Measurements from ENCODE around the gene FCSK. TPM values are rescaled to one million over a fixed set of nuclear protein-coding genes. Genes with fewer than 3 reads are reported as not detected.
A peak's percentile ranks its signal among the peaks of the same experiment; 100 is the strongest.
"Not testable (repeated sequence)": the region's sequence is repeated elsewhere in the genome, so short reads cannot be mapped to it uniquely, and the experiment has no call there.

The FCSK gene
- total RNA-seq, 2 donors from 2014 or later = 15.4 to 18.0 TPM

- H3K4me3 Mint-ChIP-seq = peak overlapping the region; percentile 94 to 100
- no peak for DNase-seq
- no peaks in the 10 kb centered on the region for H3K9me3 Mint-ChIP-seq
- no peak for ATAC-seq (replicated peaks in 1 of 2)
- no peak overlapping the region for H3K27ac Mint-ChIP-seq
- peaks cover 47% of the 10 kb centered on the region for H3K4me1 Mint-ChIP-seq (ENCODE audit: low read depth)
- no peaks in the 10 kb centered on the region for H3K27me3 Mint-ChIP-seq (ENCODE audit: low read depth)
- peaks cover 6 to 7% of the 10 kb centered on the region in 2 donors for H3K36me3 Mint-ChIP-seq (ENCODE audit: insufficient read depth in 2 of 2)
These were observed 17.3 kb upstream of the FCSK start for GRCh38 chr16:70437017-70437581.

DNA sequence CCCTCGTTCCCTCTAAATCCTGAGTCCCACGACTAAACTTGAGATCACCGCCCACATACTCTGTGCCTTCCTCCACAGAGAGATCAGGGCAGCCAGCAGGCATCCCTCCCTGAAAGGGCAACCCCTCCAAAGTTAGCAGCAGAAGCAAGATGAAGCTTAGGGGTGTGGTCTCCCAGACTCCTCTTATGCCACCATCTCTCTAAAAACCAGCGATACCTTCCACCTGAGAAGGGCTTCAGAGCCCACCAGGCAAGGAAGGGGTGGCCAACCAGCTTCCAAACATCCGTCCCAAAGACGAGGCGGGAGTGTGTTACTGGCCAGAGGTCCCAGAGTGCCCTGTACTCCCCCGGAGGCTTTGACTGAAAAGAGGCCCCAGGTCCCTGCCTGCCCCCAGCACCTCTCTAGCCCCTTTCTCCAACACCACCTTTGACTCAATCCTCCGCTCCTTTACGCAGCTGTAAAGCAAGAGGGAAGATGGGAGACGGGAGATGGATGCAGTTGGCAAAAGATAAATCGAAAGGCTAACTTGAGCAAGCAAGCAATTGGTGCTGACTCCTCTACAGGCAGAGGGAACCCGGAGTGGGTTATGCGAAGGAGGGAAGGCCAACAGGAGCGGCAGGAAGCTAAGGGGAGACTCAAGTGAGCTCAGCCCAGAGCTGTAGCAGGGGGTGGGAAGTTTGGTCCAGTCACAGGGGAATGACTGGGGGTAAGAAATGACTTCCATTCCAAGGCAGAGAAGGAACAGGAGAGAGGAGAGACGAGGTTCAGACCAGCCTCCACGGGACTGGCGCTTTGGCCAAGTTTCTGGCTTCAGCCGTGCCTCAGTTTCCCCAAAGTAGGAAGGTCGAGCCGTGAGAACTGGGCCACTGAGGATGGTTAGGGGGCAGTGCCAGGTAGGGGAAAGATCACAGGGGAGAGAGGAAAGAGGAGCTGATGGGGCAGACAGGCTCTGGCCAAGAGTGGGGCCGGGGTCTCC is 16.5 kb upstream of the FCSK start:
- no peak for ATAC-seq (replicated peaks in 1 of 2)
- DNase-seq = peak in 1 of 2 donors; percentile 29
- Mint-ChIP-seq H3K36me3 (ENCODE audit: insufficient read depth in 2 of 2) (peaks cover 6 to 7% of the 10 kb centered on the region in 2 donors), H3K4me1 (ENCODE audit: low read depth) (peaks cover 39% of the 10 kb centered on the region), H3K9me3 (no peaks in the 10 kb centered on the region), H3K4me3 (peak overlapping the region; percentile 94 to 100), H3K27ac (peak overlapping the region; percentile 59), H3K27me3 (ENCODE audit: low read depth) (no peaks in the 10 kb centered on the region)

DNA sequence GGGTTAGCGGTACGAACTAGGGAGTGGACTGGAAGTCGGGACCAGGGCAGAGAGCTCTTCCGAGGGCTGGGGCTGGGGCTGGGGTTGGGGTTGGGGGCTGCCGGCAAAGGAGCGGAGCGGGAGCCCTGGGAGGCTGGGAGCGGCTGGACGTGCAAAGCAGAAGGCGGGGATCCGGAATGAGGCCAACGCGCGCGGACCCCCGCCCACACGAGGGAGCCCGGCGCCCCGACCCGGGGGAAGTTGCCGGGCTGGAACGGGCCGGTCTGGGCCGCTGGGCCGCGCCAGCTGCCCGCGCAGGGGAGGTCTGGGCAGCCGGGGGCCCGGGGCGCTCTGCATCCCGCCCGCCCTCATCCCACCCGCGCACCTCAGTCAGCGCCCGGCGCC is 15.8 kb upstream of the FCSK start:
- no peaks in the 10 kb centered on the region for H3K9me3 Mint-ChIP-seq
- no peak for DNase-seq
- peaks cover 6 to 7% of the 10 kb centered on the region in 2 donors for H3K36me3 Mint-ChIP-seq (ENCODE audit: insufficient read depth in 2 of 2)
- ATAC-seq (replicated peaks in 1 of 2) = peak in 1 of 2 donors; percentile 0
- H3K27ac Mint-ChIP-seq = no peak overlapping the region
- H3K4me1 Mint-ChIP-seq (ENCODE audit: low read depth) = peaks cover 32% of the 10 kb centered on the region
- peak overlapping the region; percentile 94 to 100 for H3K4me3 Mint-ChIP-seq
- H3K27me3 Mint-ChIP-seq (ENCODE audit: low read depth) = no peaks in the 10 kb centered on the region

GRCh38 chr16:70438969-70439862 is 15.2 kb upstream of the FCSK start, which contains the start of gene ST3GAL2:
TSS of gene ST3GAL2 (minus strand) at chr16:70439100. CDS start at chr16:70398530, 40,570 bp downstream.
- Mint-ChIP-seq H3K9me3 (no peaks in the 10 kb centered on the region), H3K27me3 (ENCODE audit: low read depth) (no peaks in the 10 kb centered on the region), H3K36me3 (ENCODE audit: insufficient read depth in 2 of 2) (peaks cover 6 to 7% of the 10 kb centered on the region in 2 donors), H3K4me3 (peak within 1 kb of the TSS; percentile 94 to 100), H3K4me1 (ENCODE audit: low read depth) (peaks cover 26% of the 10 kb centered on the region), H3K27ac (peak within 1 kb of the TSS; percentile 59)
- ATAC-seq (replicated peaks in 1 of 2) (peak; percentile 95 to 96), DNase-seq (peak; percentile 93 to 95)

DNA sequence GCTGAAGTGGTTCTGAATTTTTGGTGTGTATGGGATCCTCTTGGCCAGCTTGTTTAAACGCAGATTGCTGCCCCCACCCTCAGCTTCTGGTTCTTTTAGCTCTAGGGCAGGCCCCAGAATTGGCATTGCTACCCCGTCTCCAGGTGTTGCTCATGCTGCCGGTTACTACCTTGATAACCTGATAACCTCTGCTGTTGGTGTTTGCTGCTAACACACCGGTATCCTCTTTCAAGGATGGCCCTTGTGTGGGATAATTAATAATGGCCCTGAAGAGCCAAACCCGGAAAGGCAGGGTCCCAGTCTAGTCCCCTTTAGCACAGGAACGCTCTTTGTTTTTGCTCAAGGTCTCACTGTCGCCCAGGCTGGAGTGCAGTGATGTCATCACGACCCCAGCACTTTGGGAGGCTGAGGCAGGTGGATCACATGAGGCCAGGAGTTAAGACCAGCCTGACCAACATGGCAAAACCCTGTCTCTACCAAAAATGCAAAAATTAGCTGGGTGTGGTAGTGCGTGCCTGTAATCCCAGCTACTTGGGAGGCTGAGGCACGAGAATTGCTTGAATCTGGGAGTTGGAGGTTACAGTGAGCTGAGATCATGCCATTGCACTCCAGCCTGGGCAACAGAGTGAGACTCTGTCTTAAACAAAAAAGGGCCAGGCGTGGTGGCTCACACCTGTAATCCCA is 14.2 kb upstream of the FCSK start:
- H3K27ac Mint-ChIP-seq = no peak overlapping the region
- peak overlapping the region; percentile 87 to 96 for H3K4me3 Mint-ChIP-seq
- no peak for ATAC-seq (replicated peaks in 1 of 2)

GRCh38 chr16:70441406-70441990 is 12.9 kb upstream of the FCSK start:
- no peaks in the 10 kb centered on the region for H3K27me3 Mint-ChIP-seq (ENCODE audit: low read depth)
- no peaks in the 10 kb centered on the region for H3K9me3 Mint-ChIP-seq
- peaks cover 19% of the 10 kb centered on the region for H3K4me1 Mint-ChIP-seq (ENCODE audit: low read depth)
- H3K4me3 Mint-ChIP-seq = no peak overlapping the region
- H3K36me3 Mint-ChIP-seq (ENCODE audit: insufficient read depth in 2 of 2) = peaks cover 6 to 7% of the 10 kb centered on the region in 2 donors
- no peak for ATAC-seq (replicated peaks in 1 of 2)
- DNase-seq = no peak
- no peak overlapping the region for H3K27ac Mint-ChIP-seq

More for the DNA sequence above, 14.2 kb upstream of the FCSK start:
- Mint-ChIP-seq H3K4me1 (ENCODE audit: low read depth) (peaks cover 26% of the 10 kb centered on the region), H3K27me3 (ENCODE audit: low read depth) (no peaks in the 10 kb centered on the region), H3K9me3 (no peaks in the 10 kb centered on the region), H3K36me3 (ENCODE audit: insufficient read depth in 2 of 2) (peaks cover 6 to 7% of the 10 kb centered on the region in 2 donors)
- no peak for DNase-seq

GRCh38 chr16:70442344-70442743 is 12.1 kb upstream of the FCSK start:
- ATAC-seq (replicated peaks in 1 of 2) = no peak
- Mint-ChIP-seq H3K36me3 (ENCODE audit: insufficient read depth in 2 of 2) (peaks cover 6 to 7% of the 10 kb centered on the region in 2 donors), H3K4me1 (ENCODE audit: low read depth) (peaks cover 11% of the 10 kb centered on the region), H3K27me3 (ENCODE audit: low read depth) (no peaks in the 10 kb centered on the region), H3K27ac (no peak overlapping the region), H3K9me3 (no peaks in the 10 kb centered on the region), H3K4me3 (no peak overlapping the region)
- no peak for DNase-seq

GRCh38 chr16:70444249-70445063 is 9.9 kb upstream of the FCSK start:
- no peak for DNase-seq
- H3K4me1 Mint-ChIP-seq (ENCODE audit: low read depth) = no peaks in the 10 kb centered on the region
- no peak overlapping the region for H3K27ac Mint-ChIP-seq
- H3K27me3 Mint-ChIP-seq (ENCODE audit: low read depth) = no peaks in the 10 kb centered on the region
- no peaks in the 10 kb centered on the region for H3K36me3 Mint-ChIP-seq (ENCODE audit: insufficient read depth in 2 of 2)
- ATAC-seq (replicated peaks in 1 of 2) = no peak
- H3K4me3 Mint-ChIP-seq = no peak overlapping the region
- no peaks in the 10 kb centered on the region for H3K9me3 Mint-ChIP-seq

- DNase-seq (no peak), ATAC-seq (replicated peaks in 1 of 2) (no peak)
- no peaks in the 10 kb centered on the region for H3K27me3 Mint-ChIP-seq (ENCODE audit: low read depth)
- H3K4me1 Mint-ChIP-seq (ENCODE audit: low read depth) = peaks cover 6% of the 10 kb centered on the region
- no peaks in the 10 kb centered on the region for H3K36me3 Mint-ChIP-seq (ENCODE audit: insufficient read depth in 2 of 2)
- no peaks in the 10 kb centered on the region for H3K9me3 Mint-ChIP-seq
- H3K27ac Mint-ChIP-seq = no peak overlapping the region
- no peak overlapping the region for H3K4me3 Mint-ChIP-seq
These were observed 6.3 kb upstream of the FCSK start for GRCh38 chr16:70448075-70448474.

DNA sequence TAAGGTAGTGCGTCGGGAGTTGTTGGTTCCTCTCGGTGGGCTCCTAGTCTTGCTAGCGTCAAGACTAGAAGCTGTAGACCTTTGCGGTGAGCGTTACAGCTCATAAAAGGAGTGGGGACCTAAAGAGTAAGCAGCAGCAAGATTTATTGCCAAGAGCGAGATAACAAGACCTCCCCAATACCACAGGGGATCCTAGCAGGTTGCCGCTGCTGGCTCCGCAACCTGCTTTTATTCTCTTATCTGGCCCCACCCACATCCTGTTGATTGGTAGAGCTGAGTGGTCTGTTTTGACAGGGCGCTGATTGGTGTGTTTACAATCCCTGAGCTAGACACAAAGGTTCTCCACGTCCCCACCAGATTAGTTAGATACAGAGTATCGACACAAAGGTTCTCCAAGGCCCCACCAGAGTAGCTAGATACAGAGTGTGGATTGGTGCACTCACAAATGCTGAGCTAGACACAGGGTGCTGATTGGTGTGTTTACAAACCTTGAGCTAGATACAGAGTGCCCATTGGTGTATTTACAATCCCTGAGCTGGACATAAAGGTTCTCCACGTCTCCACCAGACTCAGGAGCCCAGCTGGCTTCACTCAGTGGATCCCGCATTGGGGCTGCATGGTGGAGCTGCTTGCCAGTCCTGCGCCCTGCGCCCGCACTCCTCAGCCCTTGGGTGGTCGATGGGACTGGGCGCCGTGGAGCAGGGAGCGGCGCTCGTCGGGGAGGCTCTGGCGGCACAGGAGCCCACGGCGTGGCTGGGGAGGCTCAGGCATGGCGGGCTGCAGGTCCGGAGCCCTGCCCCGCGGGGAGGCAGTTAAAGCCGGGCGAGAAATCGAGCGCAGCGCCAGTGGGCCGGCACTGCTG is 4.0 kb upstream of the FCSK start:
- DNase-seq; H3K36me3 Mint-ChIP-seq (ENCODE audit: insufficient read depth in 2 of 2); H3K4me3 Mint-ChIP-seq; H3K27me3 Mint-ChIP-seq (ENCODE audit: low read depth); H3K27ac Mint-ChIP-seq; H3K9me3 Mint-ChIP-seq; ATAC-seq (replicated peaks in 1 of 2): not testable (repeated sequence)
- peaks cover 18% of the 10 kb centered on the region for H3K4me1 Mint-ChIP-seq (ENCODE audit: low read depth)

DNA sequence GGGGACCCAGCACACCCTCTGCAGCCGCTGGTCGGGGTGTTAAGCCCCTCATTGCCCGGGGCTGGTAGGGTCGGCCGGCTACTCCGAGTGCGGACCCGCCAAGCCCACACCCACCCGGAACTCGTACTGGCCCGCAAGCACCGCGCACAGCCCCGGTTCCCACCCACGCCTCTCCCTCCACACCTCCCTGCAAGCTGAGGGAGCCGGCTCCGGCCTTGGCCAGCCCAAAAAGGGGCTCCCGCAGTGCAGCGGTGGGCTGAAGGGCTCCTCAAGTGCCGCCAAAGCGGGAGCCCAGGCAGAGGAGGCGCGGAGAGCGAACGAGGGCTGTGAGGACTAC is 3.4 kb upstream of the FCSK start:
- H3K4me1 Mint-ChIP-seq (ENCODE audit: low read depth) = peaks cover 22% of the 10 kb centered on the region
- not testable (repeated sequence) for H3K27ac Mint-ChIP-seq; ATAC-seq (replicated peaks in 1 of 2); DNase-seq; H3K9me3 Mint-ChIP-seq; H3K27me3 Mint-ChIP-seq (ENCODE audit: low read depth); H3K4me3 Mint-ChIP-seq; H3K36me3 Mint-ChIP-seq (ENCODE audit: insufficient read depth in 2 of 2)
